Lung (tissue), 12 donors: ENCODE measurements around the gene SLC44A5. TPM values are rescaled to one million over a fixed set of nuclear protein-coding genes. Genes with fewer than 3 reads are reported as not detected.
"Not testable (repeated sequence)": the region's sequence is repeated elsewhere in the genome, so short reads cannot be mapped to it uniquely, and the experiment has no call there.

ENCODE experiments used
- ATAC-seq: fragments of 200-7000 bp; cut with Tn5 transposase; one replicate; pipeline ENCODE4 v1.9.1; 2020; ENCODE audit warnings: moderate number of reproducible peaks; ENCODE audit not compliant: insufficient read depth, low FRiP score
- DNase-seq, 3 donors: peaks; one replicate each; pipeline ENCODE4 v3.0.0-alpha.2; 2013 to 2017
- H3K27ac ChIP-seq, 2 donors: one replicate each; pipeline ENCODE4 v1.5.1; 2013; ENCODE audit warnings: mild to moderate bottlenecking in 2 of 2, moderate library complexity in 2 of 2, control low read depth in 1 of 2, inconsistent platforms in 1 of 2, low read depth in 1 of 2, low read length in 1 of 2
- H3K27me3 ChIP-seq, 3 donors: one replicate each; pipeline ENCODE4 v1.5.1; 2013; ENCODE audit warnings: low read length in 2 of 3; ENCODE audit not compliant: control insufficient read depth in 3 of 3, insufficient read depth in 3 of 3
- H3K36me3 ChIP-seq, 4 donors: one replicate each; pipeline ENCODE4 v1.5.1; 2013; ENCODE audit warnings: low read length in 4 of 4, mild to moderate bottlenecking in 1 of 4, moderate library complexity in 1 of 4; ENCODE audit not compliant: control insufficient read depth in 4 of 4, insufficient read depth in 4 of 4
- H3K4me1 ChIP-seq, 5 donors: one replicate each; pipeline ENCODE4 v1.5.1; 2013; ENCODE audit warnings: low read length in 5 of 5, mild to moderate bottlenecking in 2 of 5, moderate library complexity in 1 of 5; ENCODE audit not compliant: control insufficient read depth in 5 of 5, insufficient read depth in 5 of 5
- H3K4me3 ChIP-seq: one replicate; pipeline ENCODE4 v1.5.1; 2013; ENCODE audit warnings: mild to moderate bottlenecking, control low read depth, moderate library complexity
- H3K9ac ChIP-seq, 2 donors: one replicate each; pipeline ENCODE4 v1.5.1; 2013; ENCODE audit warnings: low read length in 2 of 2, control low read depth in 1 of 2; ENCODE audit not compliant: insufficient read depth in 1 of 2
- H3K9me3 ChIP-seq, 4 donors: one replicate each; pipeline ENCODE4 v1.5.1; 2013; ENCODE audit warnings: low read length in 3 of 4, mild to moderate bottlenecking in 1 of 4, moderate library complexity in 1 of 4; ENCODE audit not compliant: control insufficient read depth in 4 of 4, insufficient read depth in 3 of 4
- WGBS, 2 donors: extraction: QIAGEN DNeasy Blood & Tissue Kit; methylation state at CpG; one replicate each; pipeline ENCODE4 v1.1.7; 2013; 5-methylcytosine and 5-hydroxymethylcytosine counted together
- polyA plus RNA-seq, 2 donors: library from polyadenylated mRNA; stranded (reverse); fragments of 200-250 nt; gene quantifications; one replicate each; pipeline ENCODE4 v1.2.1, GENCODE V29; 2013
- total RNA-seq, 2 donors: library from RNA; depleted of rRNA in 1 of 2; stranded (reverse); fragments of >200 nt in 1 of 2; gene quantifications; one replicate each; pipeline ENCODE4 v1.2.1, GENCODE V29; 2014 to 2021
- TF ChIP-seq, protein P1 (sequence below): IDR thresholded peaks from 2 replicates; pipeline ENCODE4 v1.5.1; 2012; ENCODE audit warnings: mild to moderate bottlenecking; ENCODE audit errors: control extremely low read depth, extremely low read depth
- donor health status: control.
- donor health status: control.
- donor health status: Bipolar disorder and iron deficiency.
- donor health status: healthy.
- donor health status: DM: yes; HTN: yes; CAD: no.

SLC44A5 gene
- total and polyA plus RNA-seq, 4 donors: 0.10 to 1.6 (median 0.43) TPM

GRCh38 chr1:75594327-75594726, 16.6 kb downstream of the SLC44A5 start:
- TF ChIP-seq, protein P1, sequence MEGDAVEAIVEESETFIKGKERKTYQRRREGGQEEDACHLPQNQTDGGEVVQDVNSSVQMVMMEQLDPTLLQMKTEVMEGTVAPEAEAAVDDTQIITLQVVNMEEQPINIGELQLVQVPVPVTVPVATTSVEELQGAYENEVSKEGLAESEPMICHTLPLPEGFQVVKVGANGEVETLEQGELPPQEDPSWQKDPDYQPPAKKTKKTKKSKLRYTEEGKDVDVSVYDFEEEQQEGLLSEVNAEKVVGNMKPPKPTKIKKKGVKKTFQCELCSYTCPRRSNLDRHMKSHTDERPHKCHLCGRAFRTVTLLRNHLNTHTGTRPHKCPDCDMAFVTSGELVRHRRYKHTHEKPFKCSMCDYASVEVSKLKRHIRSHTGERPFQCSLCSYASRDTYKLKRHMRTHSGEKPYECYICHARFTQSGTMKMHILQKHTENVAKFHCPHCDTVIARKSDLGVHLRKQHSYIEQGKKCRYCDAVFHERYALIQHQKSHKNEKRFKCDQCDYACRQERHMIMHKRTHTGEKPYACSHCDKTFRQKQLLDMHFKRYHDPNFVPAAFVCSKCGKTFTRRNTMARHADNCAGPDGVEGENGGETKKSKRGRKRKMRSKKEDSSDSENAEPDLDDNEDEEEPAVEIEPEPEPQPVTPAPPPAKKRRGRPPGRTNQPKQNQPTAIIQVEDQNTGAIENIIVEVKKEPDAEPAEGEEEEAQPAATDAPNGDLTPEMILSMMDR: no peak
- Histone ChIP-seq H3K27ac (no peak overlapping the region), H3K4me1 (no peaks in the 10 kb centered on the region), H3K9ac (no peak overlapping the region), H3K4me3 (no peak overlapping the region), H3K9me3 (peaks cover 0 to 4% (median 0%) of the 10 kb centered on the region in 4 donors), H3K36me3 (no peaks in the 10 kb centered on the region), H3K27me3 (no peaks in the 10 kb centered on the region)
- DNase-seq: no peak
- ATAC-seq: no peak
- WGBS, 2 donors: 88 to 92% methylated on average over 3 of the region's 3 CpGs

- H3K4me1 ChIP-seq, H3K4me3 ChIP-seq, ATAC-seq, H3K9ac ChIP-seq, H3K27me3 ChIP-seq, H3K36me3 ChIP-seq, DNase-seq, H3K9me3 ChIP-seq, H3K27ac ChIP-seq: not testable (repeated sequence)
- 72 to 80% methylated on average over 3 of the region's 3 CpGs for WGBS, 2 donors
These were observed 17.5 kb downstream of the SLC44A5 start for GRCh38 chr1:75593457-75593856.

DNA sequence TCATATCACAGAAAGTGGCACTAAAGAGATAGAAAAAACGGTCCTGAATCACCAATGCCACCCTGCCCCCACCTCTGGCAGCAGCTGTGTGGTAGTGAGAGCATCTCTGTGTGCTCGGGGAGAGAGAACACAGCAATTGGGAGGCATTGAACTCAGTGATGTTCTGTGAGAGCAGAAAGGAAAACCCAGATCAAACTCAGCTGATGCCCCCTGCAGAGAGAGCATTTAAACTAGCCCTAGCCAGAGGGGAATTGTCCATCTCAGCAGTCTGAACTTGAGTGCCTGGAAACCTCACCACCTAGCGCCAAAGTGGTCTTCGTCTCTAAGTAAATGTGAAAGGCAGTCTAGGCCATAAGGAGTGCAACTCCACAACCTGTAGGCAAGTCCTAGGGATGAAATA, 21.3 kb downstream of the SLC44A5 start:
- TF ChIP-seq, protein P1: no peak
- no peaks in the 10 kb centered on the region for H3K36me3 ChIP-seq

GRCh38 chr1:75588779-75589475, 22.0 kb downstream of the SLC44A5 start:
- H3K4me1 ChIP-seq: no peaks in the 10 kb centered on the region
- WGBS, 2 donors: 45 to 51% methylated on average over 4 of the region's 4 CpGs
- H3K27me3 ChIP-seq: no peaks in the 10 kb centered on the region
- no peak overlapping the region for H3K9ac ChIP-seq
- H3K9me3 ChIP-seq: peaks cover 0 to 4% (median 0%) of the 10 kb centered on the region in 4 donors
- ATAC-seq (no peak), DNase-seq (peak in 2 of 3 donors; percentile 35 to 54)
- no peak overlapping the region for H3K27ac ChIP-seq
- no peak overlapping the region for H3K4me3 ChIP-seq
- H3K36me3 ChIP-seq: no peaks in the 10 kb centered on the region
- TF ChIP-seq, protein P1: no peak

More for the DNA sequence above, 21.3 kb downstream of the SLC44A5 start:
- no peak for ATAC-seq
- Histone ChIP-seq H3K27ac (no peak overlapping the region), H3K27me3 (no peaks in the 10 kb centered on the region), H3K4me3 (no peak overlapping the region), H3K4me1 (no peaks in the 10 kb centered on the region), H3K9ac (no peak overlapping the region), H3K9me3 (peaks cover 0 to 4% (median 0%) of the 10 kb centered on the region in 4 donors)
- 71% methylated on average over 4 of the region's 4 CpGs for WGBS, 2 donors
- no peak for DNase-seq
